ENCODE measurements around the gene GLI1. TPM values are rescaled to one million over a fixed set of nuclear protein-coding genes. Genes with fewer than 3 reads are reported as not detected.
A peak's percentile ranks its signal among the peaks of the same experiment; 100 is the strongest.

Gene GLI1
- polyA plus RNA-seq, 1 of the 3 experiments (the other 2 are of a cell fraction) = 0.90 TPM

GRCh38 chr12:57429473-57430111, 30.0 kb upstream of the GLI1 start:
- ChIA-PET CTCF (interaction anchor here (0.6 to 2.1 kb wide), 13 partner anchors 9 to 216 kb away, joined by 3 to 10 read pairs (median 4); partner anchors contain the start of genes GLI1 and INHBE), POLR2A (interaction anchor here (0.6 to 1.2 kb wide), 5 partner anchors 11 to 158 kb away, joined by 3 to 5 read pairs (median 3); no protein-coding TSS in a partner anchor)
- no peaks in the 10 kb centered on the region for H4K20me1 ChIP-seq (ENCODE audit: insufficient read depth)
- H3K27me3 ChIP-seq (ENCODE audit: insufficient read depth) = no peaks in the 10 kb centered on the region
- H3K27ac ChIP-seq (ENCODE audit: low read depth in 2 of 2, low read length in 1 of 2) = peak overlapping the region; percentile 75 to 84
- no peak for DNase-seq
- H3K9ac ChIP-seq = peak overlapping the region; percentile 82
- H3K36me3 ChIP-seq (replicated peaks in 1 of 2; ENCODE audit: control insufficient read depth in 1 of 2, insufficient read depth in 2 of 2, low read length in 1 of 2) = peaks cover 0 to 2% of the 10 kb centered on the region in 2 experiments
- H3K4me3 ChIP-seq (ENCODE audit: low read depth in 2 of 2, low read length in 1 of 2) = peak overlapping the region; percentile 56 to 67
- no peaks in the 10 kb centered on the region for H3K9me3 ChIP-seq
- H3K9me2 ChIP-seq = no peaks in the 10 kb centered on the region
- peaks cover 0 to 3% of the 10 kb centered on the region in 2 experiments; a peak in 1 of 4 replicates for H3K4me1 ChIP-seq (ENCODE audit: control insufficient read depth in 1 of 2, insufficient read depth in 2 of 2, low read depth in 1 of 2, low read length in 1 of 2)
- 43% methylated on average over 9 of the region's 9 CpGs for WGBS (ENCODE audit: low lambda C conversion rate)
- H3F3A ChIP-seq (replicated peaks; ENCODE audit: insufficient read depth) = peaks cover 9% of the 10 kb centered on the region
- peak overlapping the region; percentile 42; the same call in 1 of the 2 replicates for H2AFZ ChIP-seq (ENCODE audit: low read depth)
- H3K79me2 ChIP-seq (ENCODE audit: insufficient read depth) = peaks cover 52% of the 10 kb centered on the region
- peak; percentile 89 for TF ChIP-seq MXI1 (IDR thresholded peaks at IDR 0.05; ENCODE audit: low read depth, low read length)
- TF ChIP-seq SIN3A (IDR thresholded peaks at IDR 0.05; ENCODE audit: borderline replicate concordance, low read depth, low read length) = 0 out of 2 replicates have a peak, but pooled peaks have one; percentile 61
- no peak for TF ChIP-seq NFIC (IDR thresholded peaks at IDR 0.05; ENCODE audit: borderline replicate concordance)
- TF ChIP-seq MAX (IDR thresholded peaks at IDR 0.05; ENCODE audit: low read depth) = 0 out of 2 replicates have a peak, but pooled peaks have one; percentile 12
- H3K4me2 ChIP-seq = peak overlapping the region; percentile 78

DNA sequence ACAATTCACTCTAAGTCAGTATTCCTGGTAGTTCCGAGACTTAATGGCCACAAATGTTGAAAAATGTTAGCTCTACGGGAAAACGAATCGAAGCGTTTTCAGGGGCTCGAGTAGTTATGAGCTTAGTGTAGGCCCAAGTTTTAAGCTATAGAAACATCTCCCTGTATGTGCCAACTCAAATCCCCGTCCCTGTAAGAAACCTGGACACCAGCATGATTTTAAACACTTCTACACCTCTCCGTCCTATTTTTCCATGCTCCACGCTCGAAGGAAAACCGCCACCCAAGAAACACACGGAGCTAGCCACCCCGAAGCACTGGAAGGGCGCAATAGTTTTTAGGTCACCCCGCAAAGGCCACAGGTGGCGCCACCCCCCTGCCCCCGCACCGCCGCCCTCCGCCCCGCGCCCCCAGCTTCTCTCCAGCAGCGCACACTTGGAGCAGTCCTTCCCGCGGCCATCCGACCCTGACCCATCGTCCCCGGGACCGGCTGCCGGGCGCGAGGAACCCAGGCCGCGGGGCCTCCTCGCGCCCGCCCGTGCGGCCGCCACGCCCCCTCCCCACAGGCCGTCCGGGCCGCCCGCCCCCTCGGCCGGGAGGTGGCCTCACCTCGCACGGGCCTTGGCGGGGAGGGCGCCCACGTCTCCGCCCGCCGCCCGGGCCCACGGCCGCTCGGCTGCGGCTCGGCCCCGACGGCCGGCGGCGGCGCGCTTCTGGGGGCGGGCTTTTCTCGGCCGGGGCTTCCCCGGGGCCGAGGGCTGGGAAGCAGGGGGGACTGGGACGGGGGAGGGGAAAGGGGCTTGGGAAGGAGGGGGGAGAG, 29.3 kb upstream of the GLI1 start:
- Histone ChIP-seq H3K36me3 (replicated peaks in 1 of 2; ENCODE audit: control insufficient read depth in 1 of 2, insufficient read depth in 2 of 2, low read length in 1 of 2) (no peaks in the 10 kb centered on the region), H3K79me2 (ENCODE audit: insufficient read depth) (peaks cover 45% of the 10 kb centered on the region), H3K27me3 (ENCODE audit: insufficient read depth) (no peaks in the 10 kb centered on the region), H3K9ac (peak overlapping the region; percentile 82), H3K4me3 (ENCODE audit: low read depth in 2 of 2, low read length in 1 of 2) (peak overlapping the region; percentile 56 to 67), H4K20me1 (ENCODE audit: insufficient read depth) (no peaks in the 10 kb centered on the region), H3K9me2 (no peaks in the 10 kb centered on the region), H3F3A (replicated peaks; ENCODE audit: insufficient read depth) (peaks cover 9% of the 10 kb centered on the region), H2AFZ (ENCODE audit: low read depth) (peak overlapping the region; percentile 42; the same call in 1 of the 2 replicates), H3K4me2 (peak overlapping the region; percentile 78), H3K27ac (ENCODE audit: low read depth in 2 of 2, low read length in 1 of 2) (peak overlapping the region; percentile 75 to 84), H3K9me3 (no peaks in the 10 kb centered on the region), H3K4me1 (ENCODE audit: control insufficient read depth in 1 of 2, insufficient read depth in 2 of 2, low read depth in 1 of 2, low read length in 1 of 2) (peaks cover 0 to 3% of the 10 kb centered on the region in 2 experiments; a peak in 1 of 4 replicates)
- ChIA-PET CTCF (interaction anchor here (0.8 to 2.1 kb wide), 10 partner anchors 9 to 216 kb away, joined by 3 to 10 read pairs (median 4); partner anchors contain the start of gene INHBE), POLR2A (interaction anchor here (0.6 to 1.2 kb wide), 5 partner anchors 12 to 158 kb away, joined by 3 to 5 read pairs (median 3); no protein-coding TSS in a partner anchor)
- TF ChIP-seq EZH2phosphoT487 (IDR thresholded peaks at IDR 0.05; ENCODE audit: borderline replicate concordance, low read depth) = no peak
- no peak for TF ChIP-seq RXRA (IDR thresholded peaks at IDR 0.05; ENCODE audit: borderline replicate concordance, low read depth)
- TF ChIP-seq POLR2AphosphoS5 (IDR thresholded peaks at IDR 0.05; ENCODE audit: low read depth, low read length) = no peak
- TF ChIP-seq FOXJ3 (CRISPR knock-in tag; IDR thresholded peaks at IDR 0.05) = no peak
- no peak for TF ChIP-seq RAD21 (IDR thresholded peaks at IDR 0.05; ENCODE audit: low read length)
- no peak for TF ChIP-seq TEAD4 (IDR thresholded peaks at IDR 0.05; ENCODE audit: borderline replicate concordance, insufficient read depth)
- TF ChIP-seq CTCF (IDR thresholded peaks at IDR 0.05) = 0 out of 2 replicates have a peak, but pooled peaks have one; percentile 24
- no peak for TF ChIP-seq NFIC (IDR thresholded peaks at IDR 0.05; ENCODE audit: borderline replicate concordance)
- TF ChIP-seq YY1 (IDR thresholded peaks at IDR 0.05; ENCODE audit: low read depth) = no peak
- TF ChIP-seq USF2 (IDR thresholded peaks at IDR 0.05; ENCODE audit: borderline replicate concordance, low read depth, low read length) = no peak
- TF ChIP-seq MXI1 (IDR thresholded peaks at IDR 0.05; ENCODE audit: low read depth, low read length) = peak; percentile 1; the same call in 1 of the 2 replicates
- TF ChIP-seq CHD2 (IDR thresholded peaks at IDR 0.05; ENCODE audit: low read length, partially characterized antibody) = no peak
- TF ChIP-seq IRF3 (IDR thresholded peaks at IDR 0.05; ENCODE audit: low read depth, low read length) = no peak
- TF ChIP-seq GATA2 (CRISPR knock-in tag; IDR thresholded peaks at IDR 0.05) = no peak
- no peak for TF ChIP-seq ELF1 (IDR thresholded peaks at IDR 0.05)
- TF ChIP-seq NRF1 (IDR thresholded peaks at IDR 0.05; ENCODE audit: low read depth, low read length) = no peak
- no peak for TF ChIP-seq MEF2A (IDR thresholded peaks at IDR 0.05; ENCODE audit: borderline replicate concordance, low read depth)
- TF ChIP-seq GABPA (IDR thresholded peaks at IDR 0.05; ENCODE audit: low read depth) = no peak
- WGBS (ENCODE audit: low lambda C conversion rate) = under 1% methylated on average over 27 of the region's 74 CpGs
- DNase-seq = no peak

Data from SK-N-SH (cell line).